HCT116 (cell line): ENCODE results near the gene IL11. TPM values are rescaled to one million over a fixed set of nuclear protein-coding genes. Genes with fewer than 3 reads are reported as not detected.

Source experiments
- ATAC-seq: fragments of 200-7000 bp; cut with Tn5 transposase; 2 replicates; pipeline ENCODE4 v1.9.1; 2020; ENCODE audit warnings: mild to moderate bottlenecking, moderate library complexity
- BruUV-seq: library from RNA; stranded (reverse); fragments of 400-500 nt; replicated peaks from 2 replicates; lab custom pipeline; 2021; lab: Mats Ljungman, UMichigan
- CTCF ChIA-PET: fragments of 300-600 bp; sonication (Branson Sonifier 250); formaldehyde crosslinking; loops from one replicate; lab custom pipeline; 2021; ENCODE audit warnings: antibody characterized with exemption; lab: Charles Lee
- POLR2A ChIA-PET: fragments of 300-600, 350-600 bp; sonication (Branson Sonifier 250); formaldehyde crosslinking; loops from one replicate; lab custom pipeline; 2021; ENCODE audit warnings: antibody characterized with exemption; lab: Charles Lee
- RAD21 ChIA-PET, 2 experiments: fragments of 300-600 bp; sonication (Branson Sonifier 250); formaldehyde crosslinking; loops; one replicate each; lab custom pipeline; 2023; ENCODE audit warnings: low total read pairs in 2 of 2; ENCODE audit not compliant: uncharacterized antibody in 2 of 2, unreplicated experiment in 2 of 2, low non-redundant PET in 1 of 2; lab: Charles Lee
- DNase-seq: peaks from one replicate; pipeline ENCODE4 v3.0.0-alpha.2; 2010; ENCODE audit warnings: low read depth, low spot score
- H2AFZ ChIP-seq: fragments of 200-600 bp; shearing (Covaris generic), sonication (generic); 2 replicates; pipeline ENCODE4 v1.6.1; 2017; ENCODE audit warnings: low read depth, mixed run types, mixed read lengths, antibody characterized with exemption, low read length; ENCODE audit not compliant: poor library complexity, severe bottlenecking
- H3K27ac ChIP-seq: 2 replicates; pipeline ENCODE4 v1.5.1; 2012; ENCODE audit warnings: low read depth, low read length
- H3K27me3 ChIP-seq: fragments of 200-600 bp; sonication (generic); 2 replicates; pipeline ENCODE4 v1.6.1; 2016; ENCODE audit warnings: mixed run types, low read length, mixed read lengths; ENCODE audit not compliant: insufficient read depth
- H3K36me3 ChIP-seq, 2 experiments: fragments of 200-500 bp in 1 of 2; fragments of 200-600 bp in 1 of 2; sonication (Bioruptor generic) in 1 of 2; sonication (generic) in 1 of 2; 2 replicates each; pipeline versions ENCODE4 v1.5.1 to v1.6.1; 2014 to 2016; ENCODE audit warnings: low read length in 2 of 2, inconsistent platforms in 1 of 2, mixed read lengths in 1 of 2, mixed run types in 1 of 2; ENCODE audit not compliant: insufficient read depth in 2 of 2, control insufficient read depth in 1 of 2
- H3K4me1 ChIP-seq, 2 experiments: fragments of 200-600 bp in 1 of 2; sonication (generic) in 1 of 2; 2 replicates each; pipeline versions ENCODE4 v1.5.1 to v1.6.1; 2012 to 2017; ENCODE audit warnings: low read length in 2 of 2, inconsistent platforms in 1 of 2, mild to moderate bottlenecking in 1 of 2, mixed read lengths in 1 of 2, mixed run types in 1 of 2, moderate library complexity in 1 of 2; ENCODE audit not compliant: insufficient read depth in 2 of 2, control insufficient read depth in 1 of 2
- H3K4me2 ChIP-seq: fragments of 200-600 bp; sonication (generic); 2 replicates; pipeline ENCODE4 v1.6.1; 2017; ENCODE audit warnings: mixed run types, low read length, mixed read lengths
- H3K4me3 ChIP-seq, 2 experiments: fragments of 200-600 bp in 1 of 2; sonication (generic) in 1 of 2; replicated peaks in 1 of 2; 2 replicates each; pipeline ENCODE4 v1.5.1; 2011 to 2016; ENCODE audit warnings: low read length in 2 of 2, control low read depth in 1 of 2, low read depth in 1 of 2, mild to moderate bottlenecking in 1 of 2, mixed read lengths in 1 of 2, mixed run types in 1 of 2
- H3K79me2 ChIP-seq: fragments of 200-600 bp; sonication (generic); 2 replicates; pipeline ENCODE4 v1.6.1; 2017; ENCODE audit warnings: mild to moderate bottlenecking, mixed run types, low read length, moderate library complexity, mixed read lengths; ENCODE audit not compliant: insufficient read depth
- H3K9ac ChIP-seq: fragments of 200-600 bp; sonication (generic); 2 replicates; pipeline ENCODE4 v1.6.1; 2016; ENCODE audit warnings: low read length, mixed read lengths
- H3K9me2 ChIP-seq: fragments of 200-600 bp; sonication (generic), shearing (Covaris generic); 2 replicates; pipeline ENCODE4 v1.6.1; 2017; ENCODE audit warnings: mixed run types, mild to moderate bottlenecking, moderate library complexity; ENCODE audit not compliant: insufficient read depth
- H3K9me3 ChIP-seq, 2 experiments: fragments of 200-500 bp in 1 of 2; fragments of 200-600 bp in 1 of 2; sonication (Bioruptor generic) in 1 of 2; sonication (generic) in 1 of 2; 2 replicates each; pipeline ENCODE4 v1.6.1; 2014 to 2017; ENCODE audit warnings: low read length in 2 of 2, mixed read lengths in 2 of 2, inconsistent platforms in 1 of 2, low read depth in 1 of 2, mild to moderate bottlenecking in 1 of 2, mixed run types in 1 of 2, moderate library complexity in 1 of 2; ENCODE audit not compliant: control insufficient read depth in 1 of 2, insufficient read depth in 1 of 2
- H4K20me1 ChIP-seq: fragments of 200-600 bp; sonication (generic), shearing (Covaris generic); 2 replicates; pipeline ENCODE4 v1.6.1; 2017; ENCODE audit warnings: mixed run types, mild to moderate bottlenecking, moderate library complexity; ENCODE audit not compliant: insufficient read depth
- CBX3 ChIP-seq: IDR thresholded peaks from 2 replicates; pipeline ENCODE4 v1.6.1; 2012; ENCODE audit warnings: low read depth
- CEBPB ChIP-seq: IDR thresholded peaks from 2 replicates; pipeline ENCODE4 v1.6.1; 2012; ENCODE audit warnings: low read depth
- EGR1 ChIP-seq: IDR thresholded peaks from 2 replicates; pipeline ENCODE4 v1.6.1; 2012; ENCODE audit warnings: low read depth
- ELF1 ChIP-seq: IDR thresholded peaks from 2 replicates; pipeline ENCODE4 v1.6.1; 2012; ENCODE audit warnings: low read depth, borderline replicate concordance
- EZH2 ChIP-seq: fragments of 200-600 bp; sonication (generic); IDR thresholded peaks from 2 replicates; pipeline ENCODE4 v1.6.1; 2017; ENCODE audit warnings: antibody characterized with exemption, mixed run types
- EZH2phosphoT487 ChIP-seq: fragments of 200-600 bp; IDR thresholded peaks from 2 replicates; pipeline ENCODE4 v1.6.1; 2018; ENCODE audit warnings: antibody characterized with exemption, borderline replicate concordance
- JUND ChIP-seq: IDR thresholded peaks from 2 replicates; pipeline ENCODE4 v1.6.1; 2012
- POLR2A ChIP-seq: IDR thresholded peaks from 2 replicates; pipeline ENCODE4 v1.7.0; 2011; ENCODE audit warnings: borderline replicate concordance; ENCODE audit not compliant: insufficient read depth, insufficient read length; ENCODE audit errors: extremely low read depth
- RAD21 ChIP-seq: IDR thresholded peaks from 2 replicates; pipeline ENCODE4 v1.6.1; 2012; ENCODE audit warnings: low read depth, mild to moderate bottlenecking
- SIN3A ChIP-seq: IDR thresholded peaks from 2 replicates; pipeline ENCODE4 v1.6.1; 2012; ENCODE audit warnings: low read depth
- SP1 ChIP-seq: IDR thresholded peaks from 2 replicates; pipeline ENCODE4 v1.6.1; 2012; ENCODE audit warnings: low read depth
- SRF ChIP-seq: IDR thresholded peaks from 2 replicates; pipeline ENCODE4 v1.6.1; 2012; ENCODE audit warnings: low read depth
- TCF7L2 ChIP-seq: IDR thresholded peaks from 2 replicates; pipeline ENCODE4 v1.7.0; 2011; ENCODE audit warnings: borderline replicate concordance, inconsistent platforms; ENCODE audit not compliant: insufficient read depth, insufficient read length; ENCODE audit errors: extremely low read depth
- YY1 ChIP-seq: IDR thresholded peaks from 2 replicates; pipeline ENCODE4 v1.6.1; 2011; ENCODE audit warnings: low read length, low read depth, moderate library complexity, mild to moderate bottlenecking; ENCODE audit not compliant: insufficient replicate concordance; ENCODE audit errors: extremely low read depth
- ZFX ChIP-seq: fragments of 450-650 bp; IDR thresholded peaks from 2 replicates; pipeline ENCODE4 v1.6.1; 2017
- intact Hi-C: fragments of 100-400 bp; cut with micrococcal nuclease; formaldehyde crosslinking; loops from 2 replicates; pipeline ENCODE4 v1.10.0; 2022
- total RNA-seq: library from RNA; stranded (reverse); gene quantifications from one replicate; pipeline ENCODE4 v1.2.1, GENCODE V29; 2021; ENCODE audit not compliant: unreplicated experiment
- TF ChIP-seq, protein P1 (sequence below): IDR thresholded peaks from 2 replicates; pipeline ENCODE4 v1.6.1; 2012
- TF ChIP-seq, protein P2 (sequence below), 3 experiments: fragments of 200-600 bp in 1 of 3; sonication (generic) in 1 of 3; IDR thresholded peaks in 2 of 3; conservative IDR thresholded peaks in 1 of 3; 2 replicates each; pipeline ENCODE4 v1.5.1; 2012 to 2017; ENCODE audit warnings: low read depth in 2 of 3, low read length in 2 of 3, antibody characterized with exemption in 1 of 3, borderline replicate concordance in 1 of 3, control low read depth in 1 of 3, mild to moderate bottlenecking in 1 of 3, mixed read lengths in 1 of 3, mixed run types in 1 of 3, moderate library complexity in 1 of 3; ENCODE audit not compliant: insufficient read depth in 1 of 3
- TF ChIP-seq, protein P3 (sequence below): IDR thresholded peaks from 2 replicates; pipeline ENCODE4 v1.6.1; 2012
- TF ChIP-seq, protein P4 (sequence below): IDR thresholded peaks from 2 replicates; pipeline ENCODE4 v1.6.1; 2012; ENCODE audit warnings: low read depth

The IL11 gene
- total RNA-seq, 1 experiment from 2014 or later = 2.8 TPM

DNA sequence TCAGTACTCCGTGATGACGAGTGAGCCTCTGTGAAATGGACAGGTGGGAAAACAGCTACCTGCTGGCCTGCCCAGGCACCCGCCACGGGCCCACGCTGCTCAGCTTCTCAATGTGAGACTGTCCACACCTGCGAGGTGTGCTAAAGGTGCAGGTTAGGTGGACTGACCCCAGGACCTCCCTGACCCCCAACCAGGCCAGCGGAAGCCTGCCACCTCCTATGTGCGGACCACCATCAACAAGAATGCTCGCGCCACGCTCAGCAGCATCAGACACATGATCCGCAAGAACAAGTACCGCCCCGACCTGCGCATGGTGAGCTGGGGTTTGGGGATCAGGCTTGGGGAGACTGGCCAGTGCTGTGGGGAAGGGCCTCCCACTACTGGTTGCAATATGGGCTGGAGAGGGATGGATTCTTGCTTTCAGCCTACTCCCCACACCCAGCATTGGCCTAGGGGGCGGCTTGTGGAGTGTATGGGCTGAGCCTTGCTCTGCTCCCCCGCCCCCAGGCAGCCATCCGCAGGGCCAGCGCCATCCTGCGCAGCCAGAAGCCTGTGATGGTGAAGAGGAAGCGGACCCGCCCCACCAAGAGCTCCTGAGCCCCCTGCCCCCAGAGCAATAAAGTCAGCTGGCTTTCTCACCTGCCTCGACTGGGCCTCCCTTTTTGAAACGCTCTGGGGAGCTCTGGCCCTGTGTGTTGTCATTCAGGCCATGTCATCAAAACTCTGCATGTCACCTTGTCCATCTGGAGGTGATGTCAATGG is 17.7 kb upstream of the IL11 start:
- Histone ChIP-seq H3K4me3 (peak overlapping the region; percentile 99 to 100; a peak in 3 of 4 replicates), H3K36me3 (peaks cover 18 to 43% of the 10 kb centered on the region in 2 experiments), H3K9me2 (no peaks in the 10 kb centered on the region), H3K27ac (peak overlapping the region; percentile 99), H4K20me1 (peaks cover 48% of the 10 kb centered on the region; the same call in 1 of the 2 replicates), H3K9ac (peak overlapping the region; percentile 94; the same call in 1 of the 2 replicates), H3K9me3 (no peaks in the 10 kb centered on the region), H3K4me1 (peaks cover 6 to 61% of the 10 kb centered on the region in 2 experiments; a peak in 3 of 4 replicates), H3K4me2 (peak overlapping the region; percentile 99), H3K79me2 (peaks cover 51% of the 10 kb centered on the region), H2AFZ (no peak overlapping the region), H3K27me3 (no peaks in the 10 kb centered on the region)
- ChIA-PET POLR2A (interaction anchor here (1.0 kb wide), 2 partner anchors 38 to 48 kb away, joined by 3 to 4 read pairs; partner anchors contain the start of gene KMT5C), CTCF (no interaction called here), RAD21 (no interaction called here)
- no peak for ATAC-seq
- TF ChIP-seq, protein P1, sequence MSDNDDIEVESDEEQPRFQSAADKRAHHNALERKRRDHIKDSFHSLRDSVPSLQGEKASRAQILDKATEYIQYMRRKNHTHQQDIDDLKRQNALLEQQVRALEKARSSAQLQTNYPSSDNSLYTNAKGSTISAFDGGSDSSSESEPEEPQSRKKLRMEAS = no peak
- TF ChIP-seq POLR2A = no peak
- TF ChIP-seq, protein P2, sequence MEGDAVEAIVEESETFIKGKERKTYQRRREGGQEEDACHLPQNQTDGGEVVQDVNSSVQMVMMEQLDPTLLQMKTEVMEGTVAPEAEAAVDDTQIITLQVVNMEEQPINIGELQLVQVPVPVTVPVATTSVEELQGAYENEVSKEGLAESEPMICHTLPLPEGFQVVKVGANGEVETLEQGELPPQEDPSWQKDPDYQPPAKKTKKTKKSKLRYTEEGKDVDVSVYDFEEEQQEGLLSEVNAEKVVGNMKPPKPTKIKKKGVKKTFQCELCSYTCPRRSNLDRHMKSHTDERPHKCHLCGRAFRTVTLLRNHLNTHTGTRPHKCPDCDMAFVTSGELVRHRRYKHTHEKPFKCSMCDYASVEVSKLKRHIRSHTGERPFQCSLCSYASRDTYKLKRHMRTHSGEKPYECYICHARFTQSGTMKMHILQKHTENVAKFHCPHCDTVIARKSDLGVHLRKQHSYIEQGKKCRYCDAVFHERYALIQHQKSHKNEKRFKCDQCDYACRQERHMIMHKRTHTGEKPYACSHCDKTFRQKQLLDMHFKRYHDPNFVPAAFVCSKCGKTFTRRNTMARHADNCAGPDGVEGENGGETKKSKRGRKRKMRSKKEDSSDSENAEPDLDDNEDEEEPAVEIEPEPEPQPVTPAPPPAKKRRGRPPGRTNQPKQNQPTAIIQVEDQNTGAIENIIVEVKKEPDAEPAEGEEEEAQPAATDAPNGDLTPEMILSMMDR (IDR thresholded peaks at IDR 0.05 in 2 of 3, conservative IDR thresholded peaks at IDR 0.05 in 1 of 3; ENCODE audit: borderline replicate concordance in 1 of 3, insufficient read depth in 1 of 3, low read depth in 2 of 3, low read length in 2 of 3) = no peak
- TF ChIP-seq EZH2phosphoT487 = no peak
- no peak for TF ChIP-seq SIN3A
- TF ChIP-seq CEBPB = no peak
- no peak for TF ChIP-seq ZFX
- TF ChIP-seq EGR1 = no peak
- no peak for TF ChIP-seq SP1
- no peak for TF ChIP-seq JUND
- no peak for TF ChIP-seq CBX3
- no peak for TF ChIP-seq ELF1
- no peak for TF ChIP-seq RAD21
- no peak for TF ChIP-seq EZH2
- no peak for TF ChIP-seq YY1
- no peak for TF ChIP-seq SRF
- TF ChIP-seq, protein P3, sequence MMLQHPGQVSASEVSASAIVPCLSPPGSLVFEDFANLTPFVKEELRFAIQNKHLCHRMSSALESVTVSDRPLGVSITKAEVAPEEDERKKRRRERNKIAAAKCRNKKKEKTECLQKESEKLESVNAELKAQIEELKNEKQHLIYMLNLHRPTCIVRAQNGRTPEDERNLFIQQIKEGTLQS = no peak
- TF ChIP-seq TCF7L2 = no peak
- TF ChIP-seq, protein P4, sequence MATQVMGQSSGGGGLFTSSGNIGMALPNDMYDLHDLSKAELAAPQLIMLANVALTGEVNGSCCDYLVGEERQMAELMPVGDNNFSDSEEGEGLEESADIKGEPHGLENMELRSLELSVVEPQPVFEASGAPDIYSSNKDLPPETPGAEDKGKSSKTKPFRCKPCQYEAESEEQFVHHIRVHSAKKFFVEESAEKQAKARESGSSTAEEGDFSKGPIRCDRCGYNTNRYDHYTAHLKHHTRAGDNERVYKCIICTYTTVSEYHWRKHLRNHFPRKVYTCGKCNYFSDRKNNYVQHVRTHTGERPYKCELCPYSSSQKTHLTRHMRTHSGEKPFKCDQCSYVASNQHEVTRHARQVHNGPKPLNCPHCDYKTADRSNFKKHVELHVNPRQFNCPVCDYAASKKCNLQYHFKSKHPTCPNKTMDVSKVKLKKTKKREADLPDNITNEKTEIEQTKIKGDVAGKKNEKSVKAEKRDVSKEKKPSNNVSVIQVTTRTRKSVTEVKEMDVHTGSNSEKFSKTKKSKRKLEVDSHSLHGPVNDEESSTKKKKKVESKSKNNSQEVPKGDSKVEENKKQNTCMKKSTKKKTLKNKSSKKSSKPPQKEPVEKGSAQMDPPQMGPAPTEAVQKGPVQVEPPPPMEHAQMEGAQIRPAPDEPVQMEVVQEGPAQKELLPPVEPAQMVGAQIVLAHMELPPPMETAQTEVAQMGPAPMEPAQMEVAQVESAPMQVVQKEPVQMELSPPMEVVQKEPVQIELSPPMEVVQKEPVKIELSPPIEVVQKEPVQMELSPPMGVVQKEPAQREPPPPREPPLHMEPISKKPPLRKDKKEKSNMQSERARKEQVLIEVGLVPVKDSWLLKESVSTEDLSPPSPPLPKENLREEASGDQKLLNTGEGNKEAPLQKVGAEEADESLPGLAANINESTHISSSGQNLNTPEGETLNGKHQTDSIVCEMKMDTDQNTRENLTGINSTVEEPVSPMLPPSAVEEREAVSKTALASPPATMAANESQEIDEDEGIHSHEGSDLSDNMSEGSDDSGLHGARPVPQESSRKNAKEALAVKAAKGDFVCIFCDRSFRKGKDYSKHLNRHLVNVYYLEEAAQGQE = no peak
- intact Hi-C loops = no loop called here
- no peak for DNase-seq
- BruUV-seq = no TSS peak
